ENCODE results near the gene ARMC9.

DNA sequence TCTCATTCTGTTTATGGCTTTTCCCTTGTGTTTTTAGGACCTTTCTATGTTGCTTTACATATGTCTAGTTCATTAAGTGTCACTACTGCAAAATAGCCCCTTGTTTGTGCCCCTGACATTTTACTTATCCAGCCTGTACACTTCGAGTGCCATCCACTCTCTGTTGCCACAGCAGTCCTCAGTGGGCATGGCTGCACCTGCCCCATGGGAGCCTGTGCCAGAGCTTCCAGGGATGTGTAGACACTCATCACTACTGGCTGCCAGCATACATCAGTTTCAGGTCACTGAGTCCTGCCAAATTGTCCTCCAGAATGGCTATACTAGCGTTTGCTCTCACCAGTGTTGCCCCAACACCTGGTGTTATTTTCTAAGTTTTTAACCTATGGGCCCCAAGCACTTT lies 80.4 kb downstream of the ARMC9 start:
- TF ChIP-seq, protein P1, sequence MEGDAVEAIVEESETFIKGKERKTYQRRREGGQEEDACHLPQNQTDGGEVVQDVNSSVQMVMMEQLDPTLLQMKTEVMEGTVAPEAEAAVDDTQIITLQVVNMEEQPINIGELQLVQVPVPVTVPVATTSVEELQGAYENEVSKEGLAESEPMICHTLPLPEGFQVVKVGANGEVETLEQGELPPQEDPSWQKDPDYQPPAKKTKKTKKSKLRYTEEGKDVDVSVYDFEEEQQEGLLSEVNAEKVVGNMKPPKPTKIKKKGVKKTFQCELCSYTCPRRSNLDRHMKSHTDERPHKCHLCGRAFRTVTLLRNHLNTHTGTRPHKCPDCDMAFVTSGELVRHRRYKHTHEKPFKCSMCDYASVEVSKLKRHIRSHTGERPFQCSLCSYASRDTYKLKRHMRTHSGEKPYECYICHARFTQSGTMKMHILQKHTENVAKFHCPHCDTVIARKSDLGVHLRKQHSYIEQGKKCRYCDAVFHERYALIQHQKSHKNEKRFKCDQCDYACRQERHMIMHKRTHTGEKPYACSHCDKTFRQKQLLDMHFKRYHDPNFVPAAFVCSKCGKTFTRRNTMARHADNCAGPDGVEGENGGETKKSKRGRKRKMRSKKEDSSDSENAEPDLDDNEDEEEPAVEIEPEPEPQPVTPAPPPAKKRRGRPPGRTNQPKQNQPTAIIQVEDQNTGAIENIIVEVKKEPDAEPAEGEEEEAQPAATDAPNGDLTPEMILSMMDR (IDR thresholded peaks at IDR 0.05 in 4 of 5, conservative IDR thresholded peaks at IDR 0.05 in 1 of 5) = no peak
- no peak for TF ChIP-seq POLR2A (IDR thresholded peaks at IDR 0.05)

All from gastrocnemius medialis (tissue), 4 donors.